ENCODE measurements around the gene WRAP53.

WRAP53 gene

GRCh38 chr17:7747635-7748071 is 59.4 kb downstream of the WRAP53 start:
- no peak for DNase-seq

- no peak for DNase-seq
Observed at GRCh38 chr17:7748076-7748775, 59.9 kb downstream of the WRAP53 start.

GRCh38 chr17:7750321-7750821 is 62.1 kb downstream of the WRAP53 start:
- no peak for DNase-seq
